HEK293 (cell line): Measurements from ENCODE around the gene ENSA.

Source experiments
- CTCF ChIA-PET: fragments of 350-600 bp; formaldehyde crosslinking; extraction: SDS; loops from one replicate; lab custom pipeline; 2021; ENCODE audit warnings: antibody characterized with exemption; lab: Yijun Ruan, JAX
- POLR2A ChIA-PET: fragments of 300-600 bp; formaldehyde crosslinking; extraction: SDS; loops from one replicate; lab custom pipeline; 2020; ENCODE audit warnings: antibody characterized with exemption, inconsistent platforms; lab: Yijun Ruan, JAX
- H3K27ac ChIP-seq: fragments of 200-500 bp; sonication (Bioruptor generic); 2 replicates; pipeline ENCODE4 v1.5.1; 2014; ENCODE audit warnings: low read depth, low read length, control low read depth, inconsistent platforms; ENCODE audit errors: extremely low read depth
- H3K36me3 ChIP-seq, 2 experiments: fragments of 200-500 bp in 1 of 2; sonication (Bioruptor generic) in 1 of 2; 1 replicate in 1 of 2; 2 replicates in 1 of 2; pipeline ENCODE4 v1.5.1; 2014 to 2017; ENCODE audit warnings: inconsistent platforms in 2 of 2, low read length in 2 of 2; ENCODE audit not compliant: control insufficient read depth in 2 of 2, insufficient read depth in 1 of 2
- H3K4me1 ChIP-seq: fragments of 200-500 bp; sonication (Bioruptor generic); 2 replicates; pipeline ENCODE4 v1.5.1; 2014; ENCODE audit warnings: mild to moderate bottlenecking, low read length, inconsistent platforms; ENCODE audit not compliant: control insufficient read depth, insufficient read depth
- H3K4me3 ChIP-seq: 2 replicates; pipeline ENCODE4 v1.5.1; 2011; ENCODE audit warnings: low read depth, mild to moderate bottlenecking, control low read depth, low read length, moderate library complexity
- H3K9me3 ChIP-seq: fragments of 200-500 bp; sonication (Bioruptor generic); 2 replicates; pipeline ENCODE4 v1.5.1; 2014; ENCODE audit warnings: low read depth, low read length, inconsistent platforms; ENCODE audit not compliant: control insufficient read depth, insufficient read depth
- CTCF ChIP-seq: fragments of 450-650 bp; formaldehyde crosslinking; IDR thresholded peaks from 2 replicates; pipeline ENCODE4 v1.5.1; 2016; ENCODE audit warnings: missing biosample characterization, missing genetic modification characterization
- EGR2 ChIP-seq: fragments of 450-650 bp; formaldehyde crosslinking; IDR thresholded peaks from 2 replicates; pipeline ENCODE4 v1.5.1; 2016; ENCODE audit warnings: low read depth, missing biosample characterization, missing genetic modification characterization
- FEZF1 ChIP-seq: fragments of 450-650 bp; formaldehyde crosslinking; IDR thresholded peaks from 2 replicates; pipeline ENCODE4 v1.5.1; 2016; ENCODE audit warnings: missing biosample characterization, missing genetic modification characterization
- KLF8 ChIP-seq: fragments of 450-650 bp; formaldehyde crosslinking; IDR thresholded peaks from 2 replicates; pipeline ENCODE4 v1.5.1; 2016; ENCODE audit warnings: missing biosample characterization, missing genetic modification characterization
- PRDM6 ChIP-seq: fragments of 450-650 bp; formaldehyde crosslinking; IDR thresholded peaks from 2 replicates; pipeline ENCODE4 v1.5.1; 2017; ENCODE audit warnings: missing biosample characterization, missing genetic modification characterization
- SP2 ChIP-seq: fragments of 450-650 bp; formaldehyde crosslinking; IDR thresholded peaks from 2 replicates; pipeline ENCODE4 v1.5.1; 2016; ENCODE audit warnings: missing biosample characterization, missing genetic modification characterization
- SP7 ChIP-seq: fragments of 450-650 bp; formaldehyde crosslinking; IDR thresholded peaks from 2 replicates; pipeline ENCODE4 v1.5.1; 2016; ENCODE audit warnings: missing biosample characterization, missing genetic modification characterization
- TSHZ1 ChIP-seq: fragments of 450-650 bp; formaldehyde crosslinking; IDR thresholded peaks from 2 replicates; pipeline ENCODE4 v1.5.1; 2016; ENCODE audit warnings: missing biosample characterization, missing genetic modification characterization, borderline replicate concordance
- ZBTB17 ChIP-seq: fragments of 450-650 bp; formaldehyde crosslinking; IDR thresholded peaks from 2 replicates; pipeline ENCODE4 v1.5.1; 2016; ENCODE audit warnings: missing biosample characterization, missing genetic modification characterization
- ZBTB6 ChIP-seq: fragments of 450-650 bp; formaldehyde crosslinking; IDR thresholded peaks from 2 replicates; pipeline ENCODE4 v1.5.1; 2017; ENCODE audit warnings: missing biosample characterization, missing genetic modification characterization
- ZBTB8A ChIP-seq: fragments of 450-650 bp; formaldehyde crosslinking; IDR thresholded peaks from 2 replicates; pipeline ENCODE4 v1.5.1; 2016; ENCODE audit warnings: missing biosample characterization, missing genetic modification characterization
- ZNF112 ChIP-seq: fragments of 450-650 bp; formaldehyde crosslinking; IDR thresholded peaks from 2 replicates; pipeline ENCODE4 v1.5.0; 2017; ENCODE audit warnings: missing biosample characterization, missing genetic modification characterization
- ZNF214 ChIP-seq: fragments of 450-650 bp; formaldehyde crosslinking; IDR thresholded peaks from 2 replicates; pipeline ENCODE4 v1.5.1; 2017; ENCODE audit warnings: missing biosample characterization, mild to moderate bottlenecking, missing genetic modification characterization, borderline replicate concordance
- ZNF416 ChIP-seq: fragments of 450-650 bp; formaldehyde crosslinking; IDR thresholded peaks from 2 replicates; pipeline ENCODE4 v1.5.1; 2016; ENCODE audit warnings: missing biosample characterization, missing genetic modification characterization
- ZNF529 ChIP-seq: fragments of 450-650 bp; formaldehyde crosslinking; IDR thresholded peaks from 2 replicates; pipeline ENCODE4 v1.5.1; 2017; ENCODE audit warnings: missing genetic modification characterization, missing biosample characterization; ENCODE audit not compliant: insufficient replicate concordance
- ZNF560 ChIP-seq: fragments of 450-650 bp; formaldehyde crosslinking; IDR thresholded peaks from 2 replicates; pipeline ENCODE4 v1.5.1; 2017; ENCODE audit warnings: missing biosample characterization, missing genetic modification characterization, borderline replicate concordance
- ZNF639 ChIP-seq: fragments of 450-650 bp; formaldehyde crosslinking; IDR thresholded peaks from 2 replicates; pipeline ENCODE4 v1.5.1; 2016; ENCODE audit warnings: missing biosample characterization, missing genetic modification characterization
- ZNF658 ChIP-seq: fragments of 450-650 bp; formaldehyde crosslinking; IDR thresholded peaks from 2 replicates; pipeline ENCODE4; 2016; ENCODE audit warnings: missing biosample characterization, missing genetic modification characterization
- ZNF664 ChIP-seq: fragments of 450-650 bp; formaldehyde crosslinking; IDR thresholded peaks from 2 replicates; pipeline ENCODE4 v1.5.1; 2016; ENCODE audit warnings: missing biosample characterization, missing genetic modification characterization
- ZNF768 ChIP-seq: fragments of 450-650 bp; formaldehyde crosslinking; IDR thresholded peaks from 2 replicates; pipeline ENCODE4 v1.5.1; 2018; ENCODE audit warnings: missing biosample characterization, mild to moderate bottlenecking, missing genetic modification characterization
- ZNF792 ChIP-seq: fragments of 450-650 bp; formaldehyde crosslinking; IDR thresholded peaks from 2 replicates; pipeline ENCODE4 v1.5.1; 2016; ENCODE audit warnings: missing biosample characterization, missing genetic modification characterization
- ZNF843 ChIP-seq: fragments of 450-650 bp; formaldehyde crosslinking; IDR thresholded peaks from 2 replicates; pipeline ENCODE4 v1.5.1; 2016; ENCODE audit warnings: missing biosample characterization, missing genetic modification characterization
- ZXDB ChIP-seq: fragments of 450-650 bp; formaldehyde crosslinking; IDR thresholded peaks from 2 replicates; pipeline ENCODE4 v1.5.1; 2016; ENCODE audit warnings: missing biosample characterization, missing genetic modification characterization

The ENSA gene

GRCh38 chr1:150619576-150620509, 9.6 kb downstream of the ENSA start (continued):
- TF ChIP-seq ZNF529 (tag by site-specific recombination): no peak
- TF ChIP-seq PRDM6 (tag by site-specific recombination): peak; percentile 92
- TF ChIP-seq ZNF416: no peak
- no peak for TF ChIP-seq ZNF560 (tag by site-specific recombination)
- TF ChIP-seq FEZF1: peak; percentile 47; the same call in 1 of the 2 replicates
- TF ChIP-seq EGR2 (tag by site-specific recombination): peak; percentile 64
- TF ChIP-seq CTCF (tag by site-specific recombination): peak; percentile 22; the same call in 1 of the 2 replicates
- TF ChIP-seq ZBTB17 (tag by site-specific recombination): 0 out of 2 replicates have a peak, but pooled peaks have one; percentile 19
- peak; percentile 56 for TF ChIP-seq SP7 (tag by site-specific recombination)
- TF ChIP-seq ZNF214 (tag by site-specific recombination): no peak
- TF ChIP-seq ZNF843: peak; percentile 84
- TF ChIP-seq KLF8 (tag by site-specific recombination): 0 out of 2 replicates have a peak, but pooled peaks have one; percentile 39
- peak; percentile 84 for TF ChIP-seq ZXDB (tag by site-specific recombination)
- no peak for TF ChIP-seq ZBTB8A (tag by site-specific recombination)
- TF ChIP-seq ZNF792 (tag by site-specific recombination): peak; percentile 59; the same call in 1 of the 2 replicates
- TF ChIP-seq ZNF658 (tag by site-specific recombination): no peak
- TF ChIP-seq ZBTB6 (tag by site-specific recombination): no peak

- Histone ChIP-seq H3K36me3 (peaks cover 13 to 75% of the 10 kb centered on the region in 2 experiments; a peak in 2 of 3 replicates), H3K9me3 (no peaks in the 10 kb centered on the region), H3K27ac (no peak overlapping the region), H3K4me1 (peaks cover 9% of the 10 kb centered on the region), H3K4me3 (no peak overlapping the region)
- POLR2A ChIA-PET: interaction anchor here (1.5 to 2.3 kb wide), 3 partner anchors 9 to 36 kb away, joined by 4 to 11 read pairs (median 6); partner anchors contain the start of genes ENSA and MCL1
- CTCF ChIA-PET: interaction anchor here (0.6 to 0.9 kb wide), 3 partner anchors 45 to 56 kb away, joined by 3 to 4 read pairs (median 3); no protein-coding TSS in a partner anchor
- no peak for TF ChIP-seq ZNF768 (tag by site-specific recombination)
- TF ChIP-seq ZNF664 (tag by site-specific recombination): 0 out of 2 replicates have a peak, but pooled peaks have one; percentile 15
- TF ChIP-seq TSHZ1 (tag by site-specific recombination): no peak; the same call in 1 of the 2 replicates
- TF ChIP-seq KLF8 (tag by site-specific recombination): no peak
- TF ChIP-seq SP2 (tag by site-specific recombination): no peak
- TF ChIP-seq ZNF639: no peak
- TF ChIP-seq ZNF112 (tag by site-specific recombination): no peak
These were observed 13.8 kb downstream of the ENSA start for GRCh38 chr1:150615346-150616201.
